SKM-1 (cell line): ENCODE data around the gene FGFR3.

Experiments
- DNase-seq: peaks from one replicate; lab custom pipeline; 2025; ENCODE audit not compliant: unreplicated experiment; lab: John Stamatoyannopoulos, UW

The FGFR3 gene

GRCh38 chr4:1792832-1793495 lies at the start of gene FGFR3:
FGFR3 (plus strand) TSS chr4:1793293; CDS start chr4:1793935, 642 bp downstream.
- DNase-seq: no peak

DNA sequence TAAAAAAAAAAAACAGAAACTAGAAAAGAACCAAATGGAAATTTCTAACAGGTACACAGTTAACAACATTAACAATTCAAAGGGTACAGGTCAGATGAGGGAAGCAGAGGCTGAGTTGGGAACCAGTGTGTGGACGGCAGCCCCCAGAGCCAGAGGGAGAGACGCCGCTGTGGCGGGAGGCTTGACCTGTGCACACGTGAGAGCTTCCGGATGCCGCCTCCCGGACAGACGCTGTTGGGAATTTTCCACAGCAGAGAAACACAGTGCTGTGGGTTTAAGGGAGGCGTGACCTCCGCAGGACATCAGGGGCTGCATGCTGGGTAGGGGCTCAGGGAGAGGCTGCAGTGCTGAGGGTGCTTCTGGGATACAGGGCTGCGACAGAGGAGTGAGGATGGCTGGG lies 49.5 kb upstream of the FGFR3 start:
- DNase-seq: no peak

- DNase-seq: no peak
Measured at GRCh38 chr4:1743975-1744374, 49.1 kb upstream of the FGFR3 start.

DNA sequence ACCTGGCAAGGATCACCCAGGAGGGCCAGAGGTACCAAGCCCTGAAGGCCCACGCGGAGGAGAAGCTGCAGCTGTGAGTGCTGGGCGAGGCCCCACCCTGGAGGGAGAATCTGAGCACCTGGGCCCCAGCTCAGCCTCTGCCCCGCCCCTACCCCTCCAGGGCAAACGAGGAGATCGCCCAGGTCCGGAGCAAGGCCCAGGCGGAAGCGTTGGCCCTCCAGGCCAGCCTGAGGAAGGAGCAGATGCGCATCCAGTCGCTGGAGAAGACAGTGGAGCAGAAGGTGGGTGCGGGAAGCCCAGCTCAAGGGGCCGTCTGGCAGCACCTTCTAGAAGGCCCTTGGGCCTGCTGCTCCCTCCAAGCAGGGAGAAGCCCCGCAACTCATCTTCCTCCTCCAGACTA lies 48.5 kb upstream of the FGFR3 start:
- no peak for DNase-seq

- DNase-seq: no peak
Measured at GRCh38 chr4:1745165-1745564, 47.9 kb upstream of the FGFR3 start.

GRCh38 chr4:1745697-1746096 lies 47.4 kb upstream of the FGFR3 start:
- DNase-seq: no peak

- DNase-seq: peak; percentile 55
Measured at GRCh38 chr4:1746265-1746691, 46.8 kb upstream of the FGFR3 start.

- no peak for DNase-seq
Measured at GRCh38 chr4:1746919-1747602, 46.0 kb upstream of the FGFR3 start.

GRCh38 chr4:1747603-1747967 lies 45.5 kb upstream of the FGFR3 start:
- no peak for DNase-seq

DNA sequence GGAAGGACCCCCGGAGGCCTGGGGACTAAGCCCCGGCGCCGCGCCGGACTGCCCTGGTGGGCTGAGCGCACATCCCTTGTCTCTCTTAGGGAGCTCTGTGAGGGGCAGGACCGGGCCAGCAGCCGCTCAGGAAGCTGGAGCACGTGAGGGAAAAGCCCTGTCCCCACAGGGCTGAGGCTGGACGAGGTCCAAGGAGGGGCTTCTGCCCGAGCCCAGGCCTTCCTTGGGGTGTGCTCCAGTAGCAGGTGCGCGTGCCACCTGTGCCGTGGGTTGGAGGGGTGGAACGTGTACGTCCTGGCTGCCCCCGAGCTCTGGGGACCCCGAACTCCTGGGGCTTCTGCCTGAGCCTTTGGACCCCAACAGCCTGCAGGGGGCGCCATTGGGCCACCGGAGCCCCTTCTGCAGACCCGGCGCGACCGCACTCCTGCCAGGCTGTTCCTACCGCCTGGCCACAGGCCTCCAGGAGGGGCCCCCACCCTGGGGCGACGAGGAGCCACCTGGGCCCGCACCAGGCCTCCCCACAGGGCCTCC lies 44.6 kb upstream of the FGFR3 start:
- peak; percentile 68 for DNase-seq

GRCh38 chr4:1749370-1749769 lies 43.7 kb upstream of the FGFR3 start:
- no peak for DNase-seq

- DNase-seq: no peak
Measured at GRCh38 chr4:1749826-1750225, 43.3 kb upstream of the FGFR3 start.

GRCh38 chr4:1750381-1751154 lies 42.5 kb upstream of the FGFR3 start:
- no peak for DNase-seq

DNA sequence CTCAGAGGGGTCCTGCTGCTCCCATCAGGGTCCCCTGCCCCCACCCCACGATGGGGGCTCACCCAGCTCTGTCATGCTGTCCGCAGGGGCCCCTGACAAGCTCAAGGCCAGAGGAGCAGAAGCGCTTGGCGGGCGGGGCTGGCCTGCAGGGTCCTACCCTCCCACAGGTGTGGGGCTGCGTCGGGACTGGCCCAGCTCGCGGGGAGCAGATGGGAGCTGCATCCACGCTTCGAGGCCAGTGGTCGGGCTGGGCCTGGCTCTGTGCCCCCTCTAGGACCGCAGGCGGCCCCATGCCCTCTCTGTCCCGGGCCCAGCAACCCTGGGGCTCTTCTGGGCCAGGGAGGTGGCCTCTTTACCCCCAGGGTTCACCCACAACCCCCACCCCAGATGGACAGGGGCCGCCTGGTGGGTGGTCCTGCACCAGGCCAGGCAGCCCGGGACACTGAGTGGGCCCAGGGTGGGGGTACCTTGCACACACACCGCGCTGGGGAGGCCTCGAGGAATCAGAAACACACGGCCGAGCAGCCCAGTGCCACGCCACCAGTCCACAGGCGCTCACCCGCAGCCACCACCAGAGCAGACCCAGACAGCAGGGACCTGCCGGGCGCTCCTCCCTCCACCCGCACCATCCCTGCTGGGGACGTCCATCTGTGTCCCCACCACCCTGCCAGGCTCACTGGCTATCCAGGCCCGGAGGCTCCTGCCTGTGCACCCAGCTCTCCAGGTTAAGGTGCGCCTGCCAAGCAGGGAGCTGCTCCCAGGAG lies 41.8 kb upstream of the FGFR3 start:
- no peak for DNase-seq

DNA sequence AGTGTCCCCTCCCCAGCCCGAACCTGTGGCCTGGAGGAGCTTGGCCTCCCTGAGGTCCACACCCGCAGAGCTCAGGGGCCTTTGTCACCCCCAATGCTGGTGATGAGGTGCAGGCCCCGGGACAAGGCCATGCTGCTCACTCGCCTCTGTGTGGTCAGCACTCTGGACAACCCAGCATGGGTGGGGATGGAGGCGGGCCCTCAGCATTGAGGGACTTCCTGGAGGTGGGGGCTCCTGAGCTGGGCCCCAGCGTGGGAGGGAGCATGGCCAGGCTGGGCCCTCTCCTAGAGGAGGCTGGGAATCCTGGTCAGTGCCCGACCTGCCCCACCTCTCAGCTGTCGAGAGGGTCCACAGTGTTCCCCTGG lies 41.2 kb upstream of the FGFR3 start:
- DNase-seq: no peak

GRCh38 chr4:1752284-1753041 lies 40.6 kb upstream of the FGFR3 start:
- DNase-seq: no peak

GRCh38 chr4:1753294-1753696 lies 39.8 kb upstream of the FGFR3 start:
- DNase-seq: no peak

DNA sequence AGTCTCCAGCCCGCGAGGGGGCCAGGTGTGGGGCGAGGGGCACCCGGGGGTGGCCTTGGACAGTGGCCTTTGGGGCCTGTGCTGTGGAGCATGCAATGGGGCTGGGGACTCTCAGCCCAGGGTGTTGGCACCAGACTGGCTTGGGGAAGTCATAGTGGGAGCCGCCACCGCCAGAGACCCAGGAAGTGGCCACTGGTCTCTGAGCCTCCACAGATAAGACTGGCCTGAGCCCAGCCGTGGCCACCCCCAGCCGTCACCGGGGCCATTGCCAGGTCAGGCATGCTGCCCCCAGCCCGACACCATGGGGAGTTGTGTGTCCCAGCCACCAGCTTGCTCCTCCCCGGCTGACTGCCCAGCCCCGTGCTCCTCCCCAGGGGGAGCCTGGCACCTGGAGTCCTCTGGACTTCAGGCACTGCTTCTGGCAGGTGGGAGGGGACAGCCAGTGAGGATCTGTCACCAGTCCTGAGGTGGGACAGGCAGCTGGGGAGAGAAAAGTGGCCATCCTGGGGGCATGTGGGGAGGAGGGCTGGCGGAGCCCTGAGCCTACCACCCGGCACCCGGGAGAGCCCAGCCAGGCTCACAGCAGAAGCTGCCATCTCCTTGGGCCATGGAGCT lies 39.3 kb upstream of the FGFR3 start:
- DNase-seq: no peak

- no peak for DNase-seq
Measured at GRCh38 chr4:1754336-1754735, 38.8 kb upstream of the FGFR3 start.

- no peak for DNase-seq
Measured at GRCh38 chr4:1755297-1755696, 37.8 kb upstream of the FGFR3 start.
